ENCODE data around the gene TRERF1.
"Not testable (repeated sequence)": the region's sequence is repeated elsewhere in the genome, so short reads cannot be mapped to it uniquely, and the experiment has no call there.

Gene TRERF1

DNA sequence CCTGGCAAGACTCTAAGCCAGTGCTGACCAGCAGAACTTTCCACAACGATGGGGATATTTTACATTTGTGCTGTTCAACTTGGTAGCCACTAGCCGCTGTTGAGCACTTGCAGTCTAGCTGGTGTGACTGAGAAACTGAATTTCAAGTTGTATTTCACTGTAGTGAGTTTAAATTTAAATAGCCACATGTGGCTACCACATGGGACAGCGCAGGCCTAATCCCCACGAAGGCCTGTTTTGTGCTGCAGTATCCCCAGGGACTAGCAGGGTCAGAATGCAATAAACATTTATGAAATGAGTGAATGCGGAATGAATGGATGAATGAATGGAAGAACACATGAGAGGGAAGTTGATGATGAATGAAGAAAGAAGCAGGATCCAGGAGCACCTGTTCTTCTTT lies 115.8 kb downstream of the TRERF1 start:
- DNase-seq = no peak

DNA sequence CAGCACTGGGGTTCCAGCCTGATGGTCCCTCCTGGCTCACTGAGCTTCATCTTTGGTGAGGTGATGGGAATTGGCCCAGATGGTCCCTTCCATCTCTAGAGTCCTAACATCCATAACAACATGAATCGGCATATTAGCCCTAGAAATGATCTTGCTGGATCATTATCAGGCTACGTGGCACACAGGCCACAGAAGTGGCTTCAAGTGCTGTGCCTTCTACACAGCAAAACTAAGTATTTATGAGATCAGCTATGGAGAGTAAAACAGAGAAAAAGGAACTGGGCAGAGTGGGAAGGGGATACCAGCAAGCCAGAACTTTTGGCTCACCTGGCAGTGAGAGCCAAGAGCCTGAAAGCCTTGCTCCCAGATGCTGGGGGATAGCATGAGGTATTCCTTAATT lies 116.9 kb downstream of the TRERF1 start:
- no peak for DNase-seq

DNA sequence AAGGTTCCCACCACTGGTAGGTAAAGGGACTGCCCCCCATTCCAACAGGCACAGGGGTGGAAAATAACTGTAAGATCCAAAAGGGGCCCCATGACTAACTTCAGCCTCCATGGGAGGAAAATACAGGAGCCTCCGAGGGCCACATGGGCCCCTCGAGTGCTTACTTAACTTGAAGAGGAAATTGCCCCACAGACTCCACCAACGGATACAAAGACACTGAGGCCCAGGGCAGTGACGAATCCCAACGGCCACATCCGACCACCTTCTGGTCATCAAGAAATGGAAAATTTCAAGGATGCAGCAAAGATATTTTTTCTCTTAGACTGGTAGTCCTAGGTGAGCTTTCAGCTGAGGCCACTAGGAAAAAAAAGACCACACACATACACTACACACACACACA lies 118.1 kb downstream of the TRERF1 start:
- DNase-seq = no peak

DNA sequence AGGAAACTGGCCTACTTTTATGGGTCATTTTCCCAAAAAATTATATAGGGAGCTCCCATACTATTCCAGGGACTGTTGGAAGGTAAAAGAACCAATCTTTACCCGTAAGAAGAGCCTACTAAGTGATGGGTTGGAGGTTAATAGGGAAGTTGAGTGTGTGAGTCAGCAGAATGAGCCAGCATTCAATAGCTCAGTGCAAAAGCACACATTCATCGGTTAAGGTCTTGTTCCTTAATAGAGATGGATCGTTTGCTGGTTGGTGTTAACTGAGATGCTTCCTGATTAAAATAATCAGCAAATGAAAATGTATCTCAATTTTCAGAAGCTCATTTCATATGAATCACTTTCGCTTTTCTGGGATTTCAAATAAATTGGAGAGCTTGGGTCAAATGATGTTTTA lies 118.8 kb downstream of the TRERF1 start:
- no peak for DNase-seq

DNA sequence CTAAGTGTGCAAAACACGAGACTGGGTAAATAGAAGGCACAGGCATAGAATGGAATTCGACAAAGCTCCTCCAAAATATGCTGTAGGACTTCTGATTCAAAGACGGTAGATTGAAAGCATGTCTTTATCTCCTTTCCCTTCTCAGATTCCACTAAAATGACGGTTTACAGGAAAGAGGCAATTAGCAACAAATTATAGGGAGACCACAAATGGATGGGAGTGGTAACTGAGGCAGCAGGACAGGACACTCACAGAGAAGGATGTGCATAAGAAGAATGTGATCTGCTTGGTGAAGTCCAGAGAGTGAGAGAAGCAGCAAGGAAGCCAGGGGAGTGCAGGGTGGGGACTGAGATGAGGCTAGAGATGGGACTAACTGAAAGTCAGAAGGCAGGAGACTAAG lies 120.7 kb downstream of the TRERF1 start:
- DNase-seq = no peak

DNA sequence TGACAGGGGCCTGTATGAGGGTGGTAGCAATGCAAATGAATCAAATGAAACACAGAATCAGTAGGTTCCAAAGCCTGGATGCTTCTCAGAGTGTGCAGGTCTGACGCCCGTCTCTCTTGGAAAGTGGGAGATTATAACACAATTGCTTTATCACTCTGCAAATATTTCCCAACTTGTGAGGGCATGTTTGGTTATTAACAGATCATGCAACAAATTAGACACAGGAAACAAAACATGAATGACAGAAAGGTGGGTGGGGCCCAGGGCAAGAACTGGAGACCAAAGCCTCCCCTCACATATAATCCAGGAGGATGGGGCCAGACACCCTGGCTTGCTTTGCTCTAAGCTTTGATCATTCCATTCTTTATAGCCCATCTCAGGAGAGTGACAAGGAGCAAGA lies 125.5 kb downstream of the TRERF1 start:
- no peak for DNase-seq

DNA sequence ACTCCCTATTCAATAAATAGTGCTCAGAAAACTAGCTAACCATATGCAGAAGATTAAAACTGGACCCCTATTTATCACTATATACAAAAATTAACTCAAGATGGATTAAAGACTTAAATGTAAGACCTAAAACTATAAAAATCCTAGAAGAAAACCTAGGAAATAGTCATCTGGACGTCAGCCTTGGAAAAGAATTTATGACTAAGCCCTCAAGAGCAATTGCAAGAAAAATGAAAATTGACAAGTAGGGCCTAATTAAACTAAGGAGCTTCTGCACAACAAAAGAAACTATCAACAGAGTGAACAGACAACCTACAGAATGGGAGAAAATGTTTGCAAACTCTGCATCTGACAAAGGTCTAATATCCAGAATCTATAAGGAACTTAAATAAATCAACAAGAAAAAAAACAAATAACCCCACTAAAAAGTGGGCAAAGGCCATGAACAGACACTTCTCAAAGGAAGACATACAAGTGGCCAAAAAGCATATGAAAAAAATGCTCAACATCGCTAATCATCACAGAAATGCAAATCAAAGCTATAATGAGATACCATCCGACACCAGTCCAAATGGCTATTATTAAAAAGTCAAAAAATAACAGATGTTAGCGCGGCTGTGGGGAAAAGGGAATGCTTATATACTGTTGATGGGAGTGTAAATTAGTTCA lies 126.9 kb downstream of the TRERF1 start:
- not testable (repeated sequence) for DNase-seq

DNA sequence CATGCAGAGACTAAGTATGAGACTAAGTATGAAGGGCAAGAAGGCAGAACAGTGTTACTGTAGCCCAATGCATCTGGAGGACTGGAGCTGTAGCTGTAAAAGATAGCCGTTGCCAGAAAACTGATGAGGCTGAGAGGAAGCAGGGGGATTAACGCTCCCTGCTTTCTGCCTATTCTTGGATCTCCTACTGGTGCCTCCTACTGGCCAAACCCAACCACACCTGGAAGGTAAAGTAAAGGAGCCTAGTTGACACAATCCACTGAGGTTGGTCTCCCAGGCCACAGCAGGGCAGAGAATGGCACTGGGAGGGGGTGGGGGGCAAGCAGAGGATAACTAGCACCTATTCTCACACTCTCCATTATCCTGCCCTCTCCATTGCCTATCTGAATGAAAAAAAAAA lies 129.1 kb downstream of the TRERF1 start:
- DNase-seq = no peak

DNA sequence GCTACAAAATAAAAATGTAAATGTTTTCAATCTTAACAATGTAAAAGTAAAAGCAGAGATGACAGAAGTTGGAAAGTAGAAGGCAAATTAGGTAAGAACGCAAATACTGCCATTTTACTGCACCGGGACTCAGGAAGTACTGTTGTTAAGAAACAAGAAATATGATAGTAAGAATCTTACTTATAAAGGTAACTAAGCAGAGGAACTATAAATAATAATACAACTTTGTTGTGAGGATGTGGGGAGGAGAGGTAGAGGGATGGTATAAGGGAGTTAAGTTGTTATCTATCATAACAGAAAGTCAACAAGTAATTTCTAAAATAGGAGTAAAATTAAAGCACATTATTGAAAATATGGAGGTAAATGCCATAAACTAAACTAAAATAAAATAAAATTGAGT lies 129.8 kb downstream of the TRERF1 start:
- no peak for DNase-seq

DNA sequence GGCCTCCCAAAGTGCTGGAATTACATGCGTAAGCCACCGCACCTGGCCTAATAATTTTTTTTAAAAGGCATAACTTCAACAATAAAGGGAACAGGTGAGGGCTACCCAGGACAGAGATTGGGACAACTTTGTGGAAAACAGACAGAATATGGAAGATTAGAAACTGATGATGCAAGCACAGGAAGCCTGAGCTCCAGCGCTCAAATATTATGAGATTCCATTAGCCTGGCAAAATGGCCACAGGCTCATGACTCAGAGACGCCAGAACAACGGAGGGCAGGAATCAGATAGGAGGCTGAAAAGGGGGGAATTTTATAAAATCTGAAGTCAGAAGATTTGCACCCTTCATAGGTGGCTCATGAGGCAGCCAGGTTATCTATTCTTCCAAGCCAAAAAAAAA lies 131.0 kb downstream of the TRERF1 start:
- DNase-seq = no peak

DNA sequence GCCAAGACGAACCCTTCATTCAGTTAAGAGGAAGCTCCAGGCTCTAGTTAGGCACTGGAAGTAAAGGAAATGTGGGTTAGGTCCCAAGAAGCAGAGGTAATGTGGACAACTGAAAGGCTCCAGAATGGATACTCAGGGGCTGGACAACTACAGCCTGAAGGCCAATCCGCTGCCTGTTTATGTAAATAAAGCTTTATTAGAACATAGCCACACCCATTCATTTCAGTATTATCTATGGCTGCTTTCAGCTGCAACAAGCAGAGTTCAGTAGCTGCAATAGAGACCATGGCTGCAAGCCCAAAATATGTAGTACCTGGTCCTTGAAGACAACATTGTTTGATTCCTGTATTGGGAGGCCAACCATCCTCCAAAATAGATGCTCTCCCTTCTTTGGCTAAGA lies 133.2 kb downstream of the TRERF1 start:
- DNase-seq = no peak

DNA sequence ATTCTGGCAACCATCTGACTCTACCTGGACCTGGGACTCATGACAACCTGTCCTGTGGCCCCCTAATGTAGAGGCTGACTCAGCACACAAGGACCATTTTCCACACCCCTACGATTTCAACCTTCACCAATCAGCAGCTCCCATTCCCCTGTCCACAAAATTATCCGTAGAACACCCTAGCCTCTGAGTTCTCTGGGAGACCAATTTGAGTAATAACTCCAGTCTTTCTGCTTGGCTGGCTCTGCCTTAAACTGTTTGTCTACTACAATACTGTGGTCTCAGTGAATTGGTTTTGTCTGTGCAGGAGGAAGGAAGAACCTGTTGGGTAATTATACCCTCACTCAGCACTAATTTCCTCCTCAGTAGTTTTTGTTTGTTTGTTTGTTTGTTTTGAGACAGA lies 134.7 kb downstream of the TRERF1 start:
- DNase-seq = no peak

DNA sequence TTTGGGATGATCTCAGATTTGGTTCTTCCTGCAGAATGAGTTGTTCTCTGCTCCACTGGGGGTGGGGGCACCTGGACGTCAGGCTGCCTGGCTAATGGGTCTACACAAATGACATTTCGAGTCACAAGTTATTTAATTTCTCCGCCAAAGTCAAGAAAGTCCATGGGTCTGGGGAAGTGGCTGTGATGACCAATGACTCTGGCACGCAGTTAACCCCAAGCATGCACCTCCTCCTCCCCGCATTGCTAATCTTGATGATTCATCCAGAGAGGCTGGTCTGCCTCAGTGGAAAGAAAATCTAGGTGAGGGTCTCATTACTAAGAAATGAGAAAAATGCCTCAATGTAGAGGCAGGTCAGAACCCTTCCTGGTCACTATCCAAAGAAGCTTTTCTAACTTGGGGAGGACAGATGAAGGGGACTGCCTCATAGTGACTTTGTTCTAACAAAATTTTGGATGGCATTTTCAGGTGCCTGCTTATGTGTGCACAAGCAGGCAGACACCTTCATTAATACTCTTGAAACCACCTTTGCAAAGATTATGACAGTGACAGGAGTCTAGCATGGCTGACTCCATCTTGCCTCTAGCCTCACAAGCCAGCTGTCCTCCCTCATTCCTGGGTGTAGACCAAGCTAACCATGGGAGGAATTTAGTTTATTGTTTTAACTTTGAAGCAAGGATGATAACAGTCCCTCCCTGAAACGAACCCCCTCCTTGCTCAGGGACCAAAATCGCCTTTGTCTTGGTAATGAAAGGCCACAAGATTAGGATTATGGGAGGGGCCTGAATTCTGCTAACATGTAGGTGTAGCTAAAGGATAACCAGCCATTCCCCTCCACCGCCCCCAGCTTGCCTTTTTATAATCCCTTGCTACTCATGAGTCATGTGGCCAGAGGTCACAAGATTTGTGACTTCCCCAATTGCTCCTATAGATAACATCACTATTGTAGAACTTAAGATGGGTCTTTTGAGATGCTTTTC lies 135.4 kb downstream of the TRERF1 start:
- no peak for DNase-seq

DNA sequence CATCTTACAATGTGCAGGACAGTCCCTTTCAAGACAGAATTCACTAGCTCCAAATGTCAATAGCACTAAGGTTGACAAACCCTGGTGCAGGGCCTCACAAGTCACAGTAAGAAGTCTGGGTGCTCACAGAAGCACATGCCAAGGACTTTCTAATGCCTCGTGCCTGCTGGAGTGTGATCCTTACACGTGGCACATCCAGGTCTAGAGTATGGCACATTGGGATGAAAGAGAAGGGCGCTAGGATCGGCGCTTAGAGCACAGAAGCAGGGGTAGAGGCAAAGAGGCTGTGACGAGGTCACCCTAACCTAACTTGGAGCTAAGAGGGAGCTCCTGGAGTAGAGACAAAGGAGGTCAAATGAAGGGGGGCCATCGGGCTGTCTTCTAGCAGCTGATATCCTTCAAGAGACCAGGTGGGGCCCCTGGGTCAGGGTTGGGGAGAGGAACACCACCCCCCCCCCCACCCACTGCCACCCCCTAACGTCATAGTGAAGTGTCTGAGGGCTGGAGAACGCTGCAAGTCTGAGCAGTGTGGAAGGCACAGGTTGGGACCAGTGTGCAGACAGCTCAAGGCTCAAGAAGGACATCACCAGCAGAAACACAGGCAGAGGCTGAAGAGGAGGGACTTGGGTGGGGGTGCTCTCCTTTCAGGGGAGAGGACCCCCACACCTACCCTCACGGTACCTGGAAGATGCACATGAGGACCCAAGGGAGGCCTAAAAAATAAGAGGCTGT lies 136.3 kb downstream of the TRERF1 start:
- no peak for DNase-seq

DNA sequence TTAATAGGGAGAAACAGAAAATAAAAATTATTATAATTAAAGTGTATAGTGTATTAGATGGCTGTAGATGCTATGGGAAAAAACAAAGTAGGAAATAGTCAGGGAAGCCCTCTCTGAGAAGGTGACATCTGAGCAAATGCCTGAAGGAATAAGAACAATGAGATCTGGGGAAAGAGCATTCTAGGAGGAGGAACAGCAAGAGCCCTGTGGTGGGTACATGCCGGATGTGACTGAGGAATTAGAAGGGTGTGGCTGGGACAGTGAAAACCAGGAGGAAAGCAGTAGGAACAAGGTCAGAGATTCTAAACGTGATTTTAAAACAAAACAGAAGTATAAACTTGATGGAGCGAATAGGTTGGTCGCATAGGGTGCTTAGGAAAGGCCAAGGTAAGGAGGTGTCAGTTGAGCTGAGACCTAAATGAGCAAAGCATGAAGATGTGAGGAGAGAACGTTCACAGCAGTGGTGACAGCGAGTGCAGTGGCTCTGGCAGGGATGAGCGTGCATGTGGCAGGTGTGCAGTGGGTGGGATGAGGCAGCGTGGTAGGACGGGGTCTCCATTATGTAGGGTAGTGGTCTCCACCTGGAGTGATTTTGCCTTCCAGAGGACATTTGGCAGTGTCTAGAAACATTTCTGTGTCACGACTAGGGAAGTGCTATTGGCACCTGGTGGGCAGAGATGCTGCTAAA lies 137.0 kb downstream of the TRERF1 start:
- no peak for DNase-seq

DNA sequence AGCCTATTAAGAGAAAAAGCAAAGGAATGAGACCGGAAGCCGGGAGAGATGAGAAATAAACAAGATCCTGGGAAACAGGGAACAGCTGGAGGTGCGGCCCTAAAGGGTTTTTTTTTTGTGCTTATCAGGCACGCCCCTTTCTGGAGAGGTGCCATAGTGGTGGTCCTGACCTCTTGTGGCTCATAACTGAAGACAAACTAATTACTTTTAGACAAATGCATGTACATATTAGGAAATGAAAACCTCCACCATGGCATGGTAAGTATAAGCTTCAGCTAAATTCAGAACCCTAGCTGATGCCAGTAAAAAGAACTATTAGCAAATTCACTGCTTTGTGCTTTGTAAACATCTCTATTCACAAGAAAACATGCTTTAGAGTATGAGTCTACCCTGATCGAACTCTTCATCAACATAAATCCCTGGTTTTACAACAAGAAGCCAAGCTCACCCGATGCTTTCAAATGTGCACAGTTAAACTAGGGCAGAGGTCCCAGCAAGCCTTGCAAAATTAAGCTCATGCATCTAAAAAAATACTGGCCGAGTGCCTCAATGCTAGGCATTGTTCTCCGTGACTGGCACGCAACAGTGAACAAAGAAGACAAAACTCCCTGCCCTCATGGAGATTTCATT lies 137.7 kb downstream of the TRERF1 start:
- DNase-seq = no peak

DNA sequence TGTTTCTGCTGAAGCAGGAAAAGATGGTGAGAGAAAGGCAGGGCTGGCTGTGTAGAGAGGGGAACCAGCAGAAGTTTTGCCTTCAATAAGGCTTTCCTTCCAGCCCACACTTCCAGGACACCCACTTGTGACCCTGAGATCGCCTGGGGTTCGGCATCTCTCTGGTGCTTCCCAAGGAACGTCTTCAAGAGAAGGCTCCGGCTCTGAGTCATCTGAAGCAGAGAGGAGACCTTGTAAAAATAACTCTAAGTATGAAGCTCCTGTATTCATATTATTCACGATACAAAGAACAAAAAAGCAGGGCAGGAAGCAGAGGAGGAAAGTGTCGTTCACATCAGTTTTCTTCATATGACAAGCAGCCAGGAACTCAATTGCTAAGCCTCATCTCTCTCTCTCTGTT lies 138.7 kb downstream of the TRERF1 start:
- no peak for DNase-seq

DNA sequence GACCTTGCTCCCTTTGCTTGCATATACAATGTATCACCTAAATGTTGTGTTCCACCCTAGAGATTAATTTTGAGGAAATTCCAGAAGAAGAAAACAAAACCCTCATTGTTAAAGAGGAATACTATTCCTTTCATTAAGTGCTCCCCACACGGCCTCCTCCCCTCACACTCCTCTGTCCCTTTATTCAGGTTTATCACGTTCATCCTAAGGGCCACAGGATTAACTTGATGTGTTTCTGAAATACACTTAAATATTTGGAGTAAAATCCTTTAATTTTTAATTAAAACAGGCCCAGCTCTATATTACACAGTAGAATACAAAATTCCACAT lies 144.6 kb downstream of the TRERF1 start:
- DNase-seq = no peak

DNA sequence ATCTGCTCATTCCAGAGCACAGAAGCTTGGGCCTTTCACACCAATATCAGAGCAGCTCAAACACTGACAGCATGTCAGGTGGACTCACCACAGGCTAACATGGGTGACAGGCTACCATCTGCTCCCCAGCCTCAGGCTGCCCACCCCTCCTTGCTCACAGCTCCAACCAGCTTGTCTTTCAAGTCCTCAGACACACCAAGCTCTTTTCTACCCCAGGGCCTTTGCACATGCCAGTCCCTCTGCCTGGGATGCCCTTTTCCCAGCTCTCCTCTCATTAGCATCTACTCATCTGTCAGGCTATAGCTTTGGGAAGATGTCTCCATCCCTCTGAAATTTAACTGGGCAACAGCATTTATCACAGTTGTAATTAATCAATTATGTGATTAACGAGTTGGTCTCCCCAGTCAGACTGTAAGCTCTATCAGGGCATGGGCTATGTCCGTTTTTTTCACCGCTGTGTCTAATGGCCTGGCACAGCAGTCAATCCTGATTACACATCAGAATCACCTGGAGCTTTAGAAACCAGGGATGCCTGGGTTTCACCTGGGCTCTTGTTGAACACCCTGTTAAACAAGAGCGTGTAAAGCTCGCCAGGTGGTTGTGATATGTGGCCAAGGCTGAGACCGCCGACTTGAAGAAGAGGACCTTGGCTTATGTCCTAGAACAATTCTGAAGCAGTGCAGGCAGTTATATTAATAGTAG lies 145.1 kb downstream of the TRERF1 start:
- DNase-seq = no peak

DNA sequence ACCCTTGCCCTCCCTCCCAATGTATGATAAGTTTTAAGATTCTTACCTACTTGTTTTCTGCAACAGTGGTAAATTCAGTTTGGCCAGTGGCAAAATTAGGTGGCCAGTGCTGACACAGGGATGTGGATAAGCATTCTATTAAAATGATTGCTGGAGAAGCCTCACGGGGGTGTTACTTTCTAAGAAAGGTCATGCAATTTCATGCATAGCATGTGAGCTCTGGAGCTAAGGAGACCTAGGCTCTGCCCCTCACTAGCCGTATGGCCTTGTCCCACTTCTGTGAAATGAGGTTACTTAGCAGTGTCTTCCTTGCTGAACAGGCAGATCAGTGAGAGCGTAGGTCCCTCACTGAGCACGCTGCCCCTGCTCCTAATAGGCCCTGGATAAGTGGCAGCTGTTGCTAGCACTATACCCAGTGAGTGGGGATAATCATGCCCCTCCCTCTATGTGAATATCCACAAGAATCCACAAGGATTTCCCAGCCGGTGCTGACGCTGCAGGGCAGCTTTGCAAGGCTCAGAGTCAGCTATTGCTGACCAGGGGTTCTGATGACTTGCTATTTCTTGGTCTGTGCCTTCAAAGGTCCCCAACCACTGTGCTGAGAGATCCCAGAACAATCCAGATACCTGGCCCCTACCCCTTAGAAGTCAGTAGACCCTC lies 147.5 kb downstream of the TRERF1 start:
- DNase-seq = no peak

DNA sequence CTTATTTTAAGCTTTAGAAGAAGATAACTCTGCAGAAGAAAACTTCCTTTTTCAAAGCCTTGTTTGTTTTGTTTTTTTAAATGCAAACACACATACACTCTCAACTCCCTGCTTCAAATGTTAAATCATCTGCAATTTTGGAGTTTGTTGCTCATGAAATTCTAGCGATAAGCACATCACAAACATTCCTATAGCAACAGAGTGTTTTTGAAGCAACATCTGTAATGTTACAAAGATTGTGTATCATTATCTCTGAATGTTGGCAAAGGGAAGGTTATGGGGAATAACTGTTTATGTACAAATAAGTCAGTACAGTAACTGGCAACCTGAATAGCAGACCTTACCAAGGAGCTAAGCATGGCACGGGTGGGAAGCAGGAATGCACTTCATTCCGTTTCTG lies 149.3 kb downstream of the TRERF1 start:
- DNase-seq = no peak
